ENCODE results near the gene ZNF287. TPM values are rescaled to one million over a fixed set of nuclear protein-coding genes. Genes with fewer than 3 reads are reported as not detected.

The ZNF287 gene
- total and polyA plus RNA-seq, 10 of the 15 experiments (the other 5 are each of a cell fraction or from before 2014, with no cell fraction given), result 1.9 to 15.5 (median 4.0) TPM

DNA sequence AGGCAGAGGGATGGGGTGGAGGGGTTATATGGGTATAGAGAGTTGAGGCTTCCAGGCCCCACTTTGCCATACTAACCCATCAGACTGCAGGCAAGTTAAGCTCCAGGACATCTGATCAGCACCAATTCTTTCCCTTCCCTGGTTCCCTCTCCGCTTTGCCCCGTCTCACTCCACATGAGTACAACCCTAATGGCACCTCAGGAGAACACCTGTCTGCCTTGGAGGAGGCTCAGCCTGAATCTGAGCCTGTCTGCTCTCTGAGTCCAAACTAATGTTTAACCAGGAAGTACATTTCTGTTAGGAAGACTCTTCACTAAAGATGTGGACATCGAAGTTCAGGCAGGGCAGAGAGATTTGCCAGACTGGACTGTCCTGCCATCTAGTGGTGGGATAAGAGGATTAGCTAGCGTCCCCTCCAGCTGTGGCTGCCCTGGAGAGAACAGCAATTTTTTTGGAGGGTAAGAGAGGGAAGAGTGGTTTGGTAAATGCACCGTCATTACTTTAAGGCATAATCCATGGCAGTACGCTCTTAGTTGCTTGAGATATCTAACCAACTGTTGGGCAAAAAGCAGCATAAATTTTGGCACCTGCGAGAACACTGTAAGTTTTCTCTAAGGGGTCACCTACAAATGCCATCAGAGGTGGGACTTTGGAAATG lies 47.8 kb downstream of the ZNF287 start (continued):
- TF ChIP-seq, protein P1, sequence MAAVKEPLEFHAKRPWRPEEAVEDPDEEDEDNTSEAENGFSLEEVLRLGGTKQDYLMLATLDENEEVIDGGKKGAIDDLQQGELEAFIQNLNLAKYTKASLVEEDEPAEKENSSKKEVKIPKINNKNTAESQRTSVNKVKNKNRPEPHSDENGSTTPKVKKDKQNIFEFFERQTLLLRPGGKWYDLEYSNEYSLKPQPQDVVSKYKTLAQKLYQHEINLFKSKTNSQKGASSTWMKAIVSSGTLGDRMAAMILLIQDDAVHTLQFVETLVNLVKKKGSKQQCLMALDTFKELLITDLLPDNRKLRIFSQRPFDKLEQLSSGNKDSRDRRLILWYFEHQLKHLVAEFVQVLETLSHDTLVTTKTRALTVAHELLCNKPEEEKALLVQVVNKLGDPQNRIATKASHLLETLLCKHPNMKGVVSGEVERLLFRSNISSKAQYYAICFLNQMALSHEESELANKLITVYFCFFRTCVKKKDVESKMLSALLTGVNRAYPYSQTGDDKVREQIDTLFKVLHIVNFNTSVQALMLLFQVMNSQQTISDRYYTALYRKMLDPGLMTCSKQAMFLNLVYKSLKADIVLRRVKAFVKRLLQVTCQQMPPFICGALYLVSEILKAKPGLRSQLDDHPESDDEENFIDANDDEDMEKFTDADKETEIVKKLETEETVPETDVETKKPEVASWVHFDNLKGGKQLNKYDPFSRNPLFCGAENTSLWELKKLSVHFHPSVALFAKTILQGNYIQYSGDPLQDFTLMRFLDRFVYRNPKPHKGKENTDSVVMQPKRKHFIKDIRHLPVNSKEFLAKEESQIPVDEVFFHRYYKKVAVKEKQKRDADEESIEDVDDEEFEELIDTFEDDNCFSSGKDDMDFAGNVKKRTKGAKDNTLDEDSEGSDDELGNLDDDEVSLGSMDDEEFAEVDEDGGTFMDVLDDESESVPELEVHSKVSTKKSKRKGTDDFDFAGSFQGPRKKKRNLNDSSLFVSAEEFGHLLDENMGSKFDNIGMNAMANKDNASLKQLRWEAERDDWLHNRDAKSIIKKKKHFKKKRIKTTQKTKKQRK (IDR thresholded peaks at IDR 0.05; ENCODE audit: low read depth, low read length), result no peak
- TF ChIP-seq TCF3 (IDR thresholded peaks at IDR 0.05; ENCODE audit: borderline replicate concordance, insufficient read depth, low read depth, low read length) (peak; percentile 41; the same call in 1 of the 2 replicates), RB1 (IDR thresholded peaks at IDR 0.05; ENCODE audit: borderline replicate concordance) (0 out of 2 replicates have a peak, but pooled peaks have one; percentile 44), SUPT20H (IDR thresholded peaks at IDR 0.05; ENCODE audit: borderline replicate concordance, control insufficient read depth, low read depth, low read length) (no peak), TARDBP (IDR thresholded peaks at IDR 0.05; ENCODE audit: borderline replicate concordance) (no peak), SREBF1 (IDR thresholded peaks at IDR 0.05; ENCODE audit: low read length) (no peak), PKNOX1 (IDR thresholded peaks at IDR 0.05) (no peak), GABPA (IDR thresholded peaks at IDR 0.05; ENCODE audit: low read depth) (no peak), NBN (IDR thresholded peaks at IDR 0.05) (no peak), ATF7 (IDR thresholded peaks at IDR 0.05; ENCODE audit: low read depth) (no peak), MXI1 (IDR thresholded peaks at IDR 0.05; ENCODE audit: low read depth, low read length) (no peak), SMC3 (IDR thresholded peaks at IDR 0.05; ENCODE audit: borderline replicate concordance, low read length) (peak; percentile 90), SMARCA5 (IDR thresholded peaks at IDR 0.05) (peak; percentile 44; the same call in 1 of the 2 replicates), ZNF217 (IDR thresholded peaks at IDR 0.05) (no peak), TAF1 (IDR thresholded peaks at IDR 0.05; ENCODE audit: borderline replicate concordance, low read depth, low read length) (no peak), MEF2B (IDR thresholded peaks at IDR 0.05; ENCODE audit: partially characterized antibody, poor library complexity, severe bottlenecking) (no peak), RAD21 (IDR thresholded peaks at IDR 0.05; ENCODE audit: insufficient read depth, low read depth, low read length) (peak; percentile 91), SUZ12 (IDR thresholded peaks at IDR 0.05; ENCODE audit: unreplicated experiment) (no peak), ZBED1 (IDR thresholded peaks at IDR 0.05; ENCODE audit: borderline replicate concordance) (no peak), WRNIP1 (IDR thresholded peaks at IDR 0.05; ENCODE audit: borderline replicate concordance, low read depth, low read length) (0 out of 2 replicates have a peak, but pooled peaks have one; percentile 21), NR2F1 (conservative IDR thresholded peaks at IDR 0.05) (no peak), FOXK2 (IDR thresholded peaks at IDR 0.05) (no peak), KAT2A (conservative IDR thresholded peaks at IDR 0.05; ENCODE audit: control insufficient read depth, low read depth, low read length) (no peak)

Data from GM12878 (cell line).